GM13977 (cell line): Measurements from ENCODE around the gene CLCN5.

ENCODE experiments used
- DNase-seq: peaks from one replicate; pipeline ENCODE4 v3.0.0; 2012; ENCODE audit warnings: low spot score
- CTCF ChIP-seq: IDR thresholded peaks from 2 replicates; pipeline ENCODE4 v1.5.1; 2012; ENCODE audit warnings: mild to moderate bottlenecking, control low read depth; ENCODE audit not compliant: insufficient read depth; ENCODE audit errors: extremely low read depth, missing control alignments
- in situ Hi-C: fragments of 300-500 bp; cut with MboI; formaldehyde crosslinking; loops from one replicate; pipeline ENCODE4 v1.12.0; 2022; ENCODE audit warnings: low sequenced_read_pairs, low pct_unique_long_range_greater_than_20kb, mixed read lengths, inconsistent platforms; ENCODE audit not compliant: unreplicated experiment

The CLCN5 gene

GRCh38 chrX:49988143-49988542 lies 65.7 kb downstream of the CLCN5 start:
- no peak for TF ChIP-seq CTCF
- no peak for DNase-seq
- in situ Hi-C loops, result no loop called here

- no peak for DNase-seq
- in situ Hi-C loops, result no loop called here
- no peak for TF ChIP-seq CTCF
Observed at GRCh38 chrX:49991758-49992157, 69.4 kb downstream of the CLCN5 start.

GRCh38 chrX:49992853-49993252 lies 70.5 kb downstream of the CLCN5 start:
- in situ Hi-C loops, result no loop called here
- TF ChIP-seq CTCF, result no peak
- DNase-seq, result no peak

- DNase-seq, result no peak
- in situ Hi-C loops, result no loop called here
- no peak for TF ChIP-seq CTCF
Observed at GRCh38 chrX:49993661-49994060, 71.3 kb downstream of the CLCN5 start.

GRCh38 chrX:49995107-49995731 lies 72.8 kb downstream of the CLCN5 start:
- TF ChIP-seq CTCF, result no peak

GRCh38 chrX:49995795-49996455 lies 73.5 kb downstream of the CLCN5 start:
- in situ Hi-C loops, result no loop called here

More at GRCh38 chrX:49995107-49995731, 72.8 kb downstream of the CLCN5 start:
- in situ Hi-C loops, result no loop called here
- DNase-seq, result no peak

More at GRCh38 chrX:49995795-49996455, 73.5 kb downstream of the CLCN5 start:
- DNase-seq, result no peak
- no peak for TF ChIP-seq CTCF
